ENCODE data around the gene TRAPPC4. TPM values are rescaled to one million over a fixed set of nuclear protein-coding genes. Genes with fewer than 3 reads are reported as not detected.
"Not testable (repeated sequence)": the region's sequence is repeated elsewhere in the genome, so short reads cannot be mapped to it uniquely, and the experiment has no call there.

TRAPPC4 gene
- total and polyA plus RNA-seq, 2 donors (not counting 1 experiment from before 2014, with no cell fraction given): 61.4 to 64.5 TPM

GRCh38 chr11:118980191-118980881 lies 38.2 kb upstream of the TRAPPC4 start:
- no peaks in the 10 kb centered on the region for H3K9me3 Mint-ChIP-seq (ENCODE audit: insufficient read depth)
- H2AFZ ChIP-seq (ENCODE audit: insufficient read depth, low read depth, low read length, poor library complexity, severe bottlenecking): no peak overlapping the region
- TF ChIP-seq CTCF (IDR thresholded peaks at IDR 0.05) (no peak), EZH2 (IDR thresholded peaks at IDR 0.05; ENCODE audit: borderline replicate concordance, insufficient read depth, low read depth, low read length, poor library complexity, severe bottlenecking) (no peak)
- H3K27ac ChIP-seq (ENCODE audit: low read length in 2 of 2): no peak overlapping the region
- DNase-seq (no peak), ATAC-seq (ENCODE audit: low read depth) (no peak)
- H3K27me3 ChIP-seq (replicated peaks in 1 of 4; ENCODE audit: control extremely low read depth in 1 of 4, control insufficient read depth in 3 of 4, insufficient read depth in 4 of 4, low read length in 3 of 4): peaks cover 0 to 21% (median 4%) of the 10 kb centered on the region in 4 experiments
- WGBS (ENCODE audit: insufficient coverage): 61% methylated on average over 16 of the region's 21 CpGs
- H3K4me3 ChIP-seq (ENCODE audit: control extremely low read depth in 1 of 5, extremely low read depth in 1 of 5, insufficient read depth in 1 of 5, low read depth in 2 of 5, low read length in 4 of 5): no peak overlapping the region
- no peaks in the 10 kb centered on the region for H3K36me3 ChIP-seq (replicated peaks in 1 of 2; ENCODE audit: control extremely low read depth in 1 of 2, control insufficient read depth in 1 of 2, extremely low read depth in 1 of 2, insufficient read depth in 2 of 2, low read length in 1 of 2)
- no peaks in the 10 kb centered on the region for H4K20me1 ChIP-seq (ENCODE audit: control insufficient read depth, insufficient read depth, low read length, poor library complexity, severe bottlenecking)
- H3K9me3 ChIP-seq (ENCODE audit: control extremely low read depth in 1 of 3, control insufficient read depth in 2 of 3, insufficient read depth in 1 of 3, low read length in 2 of 3): no peaks in the 10 kb centered on the region
- POLR2A ChIA-PET: no interaction called here
- H3K4me1 Mint-ChIP-seq: no peaks in the 10 kb centered on the region
- CTCF ChIA-PET: no interaction called here
- intact Hi-C loops (cut with micrococcal nuclease): no loop called here
- peaks cover 26% of the 10 kb centered on the region for H3K27me3 Mint-ChIP-seq
- H3K4me3 Mint-ChIP-seq: no peak overlapping the region
- no peak overlapping the region for H3K4me2 ChIP-seq (replicated peaks; ENCODE audit: low read depth, low read length, poor library complexity, severe bottlenecking)
- H3K79me2 ChIP-seq (ENCODE audit: control insufficient read depth, insufficient read depth, low read length): no peaks in the 10 kb centered on the region
- no peak overlapping the region for H3K9ac ChIP-seq (ENCODE audit: low read length)
- H3K27ac Mint-ChIP-seq: no peak overlapping the region
- no peaks in the 10 kb centered on the region for H3K4me1 ChIP-seq (ENCODE audit: control insufficient read depth in 2 of 2, insufficient read depth in 2 of 2, low read length in 2 of 2)

- H3K9me3 ChIP-seq (ENCODE audit: control extremely low read depth in 1 of 3, control insufficient read depth in 2 of 3, insufficient read depth in 1 of 3, low read length in 2 of 3); H4K20me1 ChIP-seq (ENCODE audit: control insufficient read depth, insufficient read depth, low read length, poor library complexity, severe bottlenecking); H3K4me3 Mint-ChIP-seq; H3K27me3 ChIP-seq (replicated peaks in 1 of 4; ENCODE audit: control extremely low read depth in 1 of 4, control insufficient read depth in 3 of 4, insufficient read depth in 4 of 4, low read length in 3 of 4); ATAC-seq (ENCODE audit: low read depth); H3K4me1 Mint-ChIP-seq; H2AFZ ChIP-seq (ENCODE audit: insufficient read depth, low read depth, low read length, poor library complexity, severe bottlenecking); H3K9ac ChIP-seq (ENCODE audit: low read length); H3K27ac ChIP-seq (ENCODE audit: low read length in 2 of 2); H3K9me3 Mint-ChIP-seq (ENCODE audit: insufficient read depth); H3K27ac Mint-ChIP-seq; H3K79me2 ChIP-seq (ENCODE audit: control insufficient read depth, insufficient read depth, low read length); H3K4me1 ChIP-seq (ENCODE audit: control insufficient read depth in 2 of 2, insufficient read depth in 2 of 2, low read length in 2 of 2); H3K27me3 Mint-ChIP-seq; DNase-seq; H3K36me3 ChIP-seq (replicated peaks in 1 of 2; ENCODE audit: control extremely low read depth in 1 of 2, control insufficient read depth in 1 of 2, extremely low read depth in 1 of 2, insufficient read depth in 2 of 2, low read length in 1 of 2); H3K4me2 ChIP-seq (replicated peaks; ENCODE audit: low read depth, low read length, poor library complexity, severe bottlenecking); intact Hi-C loops (cut with micrococcal nuclease); H3K4me3 ChIP-seq (ENCODE audit: control extremely low read depth in 1 of 5, extremely low read depth in 1 of 5, insufficient read depth in 1 of 5, low read depth in 2 of 5, low read length in 4 of 5): not testable (repeated sequence)
- CTCF ChIA-PET: interaction anchor here (0.6 kb wide), 1 partner anchor 84 kb away, joined by 5 read pairs; no protein-coding TSS in a partner anchor
- POLR2A ChIA-PET: interaction anchor here (0.7 kb wide), 1 partner anchor 48 kb away, joined by 3 read pairs; no protein-coding TSS in a partner anchor
- WGBS (ENCODE audit: insufficient coverage): 88% methylated on average over 8 of the region's 8 CpGs
Measured at GRCh38 chr11:118984337-118984736, 34.2 kb upstream of the TRAPPC4 start.

Data from B cell (primary cell).